GM19238 (cell line): ENCODE results near the gene ANKRD33.

Source experiments
- DNase-seq: peaks from one replicate; pipeline ENCODE4 v3.0.0; 2011; ENCODE audit warnings: low spot score; ENCODE audit not compliant: insufficient read length

ANKRD33 gene, protein sequence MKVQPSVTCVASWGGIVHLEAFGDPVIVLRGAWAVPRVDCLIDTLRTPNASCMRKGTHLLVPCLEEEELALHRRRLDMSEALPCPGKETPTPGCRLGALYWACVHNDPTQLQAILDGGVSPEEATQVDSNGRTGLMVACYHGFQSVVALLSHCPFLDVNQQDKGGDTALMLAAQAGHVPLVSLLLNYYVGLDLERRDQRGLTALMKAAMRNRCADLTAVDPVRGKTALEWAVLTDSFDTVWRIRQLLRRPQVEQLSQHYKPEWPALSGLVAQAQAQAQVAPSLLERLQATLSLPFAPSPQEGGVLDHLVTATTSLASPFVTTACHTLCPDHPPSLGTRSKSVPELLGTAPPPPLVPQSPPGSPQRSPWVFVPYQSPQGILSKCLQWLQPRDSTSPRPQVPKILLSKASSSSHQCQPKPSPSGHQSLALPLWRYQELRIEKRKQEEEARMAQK

GRCh38 chr12:51887476-51888315 lies at the start of gene ANKRD33:
ANKRD33 (plus strand) TSS chr12:51888103; CDS start chr12:51888187, 84 bp downstream.
- DNase-seq: no peak

DNA sequence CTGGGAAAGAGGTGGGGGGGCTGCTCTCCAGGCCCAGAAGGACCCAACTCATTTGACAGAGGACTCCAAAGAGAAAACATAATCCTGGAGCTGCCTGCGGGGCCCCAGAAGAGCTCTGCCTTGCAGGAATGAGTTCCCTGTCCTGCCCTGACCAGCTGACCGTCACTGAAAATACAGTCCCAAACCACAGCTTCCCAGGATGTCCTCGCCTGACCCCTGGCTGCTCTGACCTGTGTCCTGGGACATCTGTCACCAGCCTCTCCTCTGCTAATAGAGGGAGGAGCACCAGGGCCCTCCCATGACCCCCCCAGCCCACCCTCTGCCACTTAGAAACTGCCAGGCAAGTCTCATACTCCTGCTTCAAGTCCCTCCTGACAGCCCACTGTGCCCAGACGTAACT lies 49.1 kb upstream of the ANKRD33 start:
- no peak for DNase-seq

GRCh38 chr12:51839310-51839947 lies 48.5 kb upstream of the ANKRD33 start:
- DNase-seq: no peak

DNA sequence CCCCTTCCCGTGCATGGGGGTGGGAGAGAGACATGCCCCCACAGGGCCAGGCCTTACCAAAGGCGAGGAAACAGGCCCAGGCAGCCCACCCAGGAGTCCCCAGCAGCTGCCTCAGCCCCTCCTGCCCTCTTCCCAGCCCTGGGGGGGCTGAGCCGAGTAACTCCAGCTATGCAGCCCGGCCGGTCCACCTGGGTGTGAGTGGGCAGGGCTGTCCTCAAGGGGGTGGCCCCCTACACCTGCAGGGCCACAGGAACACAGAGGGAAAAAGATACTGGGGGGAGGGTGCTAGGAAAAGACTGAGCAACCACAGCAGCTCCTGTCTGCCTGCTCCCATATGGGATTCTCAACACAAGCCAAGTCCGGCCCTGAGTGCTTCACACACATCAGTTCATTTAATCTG lies 46.9 kb upstream of the ANKRD33 start:
- no peak for DNase-seq

DNA sequence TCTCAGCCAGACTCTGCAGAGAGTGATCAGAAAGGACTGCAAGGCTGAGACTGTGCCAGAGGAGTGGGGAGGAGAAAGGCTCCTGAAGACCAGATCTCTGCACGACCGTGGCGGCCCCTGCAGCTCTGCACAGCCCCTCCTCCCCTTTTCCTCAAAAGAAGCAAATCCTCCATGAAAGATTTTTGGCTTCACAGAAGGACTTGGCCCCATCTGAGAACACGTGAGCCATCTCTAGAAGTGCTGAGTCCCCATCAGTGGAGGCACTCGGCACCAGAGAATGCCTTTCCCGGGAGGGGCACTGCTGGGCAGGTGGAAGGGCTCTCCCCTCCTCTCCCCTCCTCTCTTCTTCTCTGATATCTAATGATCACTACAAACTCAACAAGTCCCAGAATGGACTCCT lies 46.2 kb upstream of the ANKRD33 start:
- no peak for DNase-seq

DNA sequence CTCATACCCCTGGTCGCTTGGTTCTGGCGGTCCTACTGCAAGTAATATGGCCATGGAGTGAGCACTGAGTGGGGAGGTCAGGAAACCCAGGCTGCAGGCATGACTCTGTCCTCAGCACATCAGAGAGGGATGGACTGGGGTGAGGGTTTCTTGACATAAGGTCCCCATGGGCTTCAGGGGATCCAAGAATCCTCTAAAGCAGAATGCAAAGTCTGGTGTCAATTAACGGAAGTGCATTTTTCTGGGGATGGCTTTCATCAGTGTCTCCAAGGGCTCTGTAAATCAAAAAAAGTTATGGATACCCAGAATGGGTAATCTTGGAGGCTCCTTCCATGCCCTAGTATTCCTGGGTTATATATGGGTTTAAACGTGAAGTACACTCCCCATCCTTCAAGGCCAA lies 43.0 kb upstream of the ANKRD33 start:
- DNase-seq: no peak

DNA sequence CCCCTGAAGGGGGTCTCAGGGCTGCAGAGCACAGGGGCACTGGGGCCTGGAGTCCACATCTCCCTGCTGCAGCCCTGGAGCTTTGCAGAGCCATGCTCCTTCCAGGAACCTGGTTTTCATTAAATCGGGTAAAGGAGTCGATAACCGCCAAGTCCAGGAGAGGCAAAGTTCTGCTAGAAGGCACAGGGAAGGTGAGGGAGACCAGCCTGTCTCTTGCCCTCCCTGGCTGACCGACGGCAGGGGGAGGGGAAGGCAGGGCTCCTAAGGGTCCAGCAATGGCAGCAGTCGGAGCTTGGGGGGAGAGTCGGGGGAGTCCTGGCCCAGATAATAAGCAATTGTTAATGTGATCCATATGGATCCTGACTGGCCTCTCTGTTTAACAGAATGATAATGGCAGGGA lies 42.4 kb upstream of the ANKRD33 start:
- no peak for DNase-seq

- DNase-seq: no peak
Observed at GRCh38 chr12:51846271-51846691, 41.6 kb upstream of the ANKRD33 start.

DNA sequence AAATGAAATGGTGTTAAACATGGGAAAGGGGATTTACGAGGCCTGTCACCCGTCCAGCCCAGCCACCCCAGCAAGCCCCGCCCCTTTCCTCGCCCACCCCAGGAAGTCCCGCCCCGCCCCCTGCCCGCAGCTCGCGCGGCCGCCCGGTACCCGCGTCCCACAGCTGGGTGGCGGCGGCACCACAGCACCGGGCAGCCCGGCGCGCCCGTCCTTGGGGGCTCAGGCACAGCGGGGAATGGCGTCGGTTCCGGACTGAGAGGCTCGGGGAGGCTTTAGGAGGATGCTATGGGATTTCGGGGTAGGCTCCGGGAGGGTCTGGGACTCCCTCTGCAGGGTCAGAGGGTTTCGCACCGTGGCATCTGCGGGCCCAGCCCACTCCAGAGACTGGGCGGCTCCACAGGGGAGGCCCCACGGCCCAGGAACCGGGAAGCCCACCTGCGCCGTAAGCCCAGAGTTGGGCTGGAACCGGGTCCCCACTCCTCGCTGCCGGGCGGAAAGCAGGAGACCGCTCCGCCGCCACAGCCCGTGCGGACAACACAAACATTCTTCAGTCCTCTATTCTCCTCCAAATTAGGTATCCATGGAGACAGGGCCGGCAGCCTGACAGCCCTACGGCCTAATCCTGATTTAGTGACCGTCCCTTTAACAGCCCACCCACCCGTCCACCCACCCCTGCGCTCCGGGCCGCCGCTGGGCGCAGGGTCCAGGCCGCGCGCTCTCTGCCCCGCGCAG lies 40.8 kb upstream of the ANKRD33 start:
- no peak for DNase-seq

DNA sequence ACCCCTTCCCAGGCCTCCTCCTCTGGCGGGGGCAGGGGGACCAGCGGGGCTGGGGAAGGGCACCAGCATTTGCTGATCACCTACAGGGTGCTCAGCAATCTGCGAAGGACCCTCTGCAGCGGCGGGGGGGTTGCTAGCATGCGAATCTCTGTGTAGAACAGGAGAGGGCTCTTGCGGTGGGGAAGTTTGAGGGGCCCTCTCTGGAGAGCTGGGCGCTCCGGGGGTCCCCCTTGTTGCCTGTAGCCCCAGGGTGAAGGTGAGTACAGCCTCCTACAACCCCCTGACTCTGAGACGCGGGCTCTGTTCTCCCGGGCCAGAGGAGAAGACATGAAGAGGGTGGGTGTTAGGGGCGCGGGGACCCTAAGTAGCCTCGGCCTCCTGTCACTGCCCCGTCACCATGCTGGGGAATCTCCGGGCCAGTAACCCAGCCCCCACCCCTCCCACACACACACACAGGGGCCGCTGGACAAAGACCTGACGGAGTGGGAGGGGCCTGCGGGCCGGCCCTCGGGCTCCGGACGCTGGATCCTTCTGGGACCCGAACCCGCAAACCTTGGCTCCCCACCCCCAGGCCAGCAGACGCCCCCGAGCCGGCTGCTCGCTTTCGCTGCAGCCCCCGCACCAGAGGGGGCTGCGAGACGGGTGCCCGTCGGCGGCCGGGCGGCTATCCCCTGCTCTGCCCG lies 40.1 kb upstream of the ANKRD33 start:
- no peak for DNase-seq

DNA sequence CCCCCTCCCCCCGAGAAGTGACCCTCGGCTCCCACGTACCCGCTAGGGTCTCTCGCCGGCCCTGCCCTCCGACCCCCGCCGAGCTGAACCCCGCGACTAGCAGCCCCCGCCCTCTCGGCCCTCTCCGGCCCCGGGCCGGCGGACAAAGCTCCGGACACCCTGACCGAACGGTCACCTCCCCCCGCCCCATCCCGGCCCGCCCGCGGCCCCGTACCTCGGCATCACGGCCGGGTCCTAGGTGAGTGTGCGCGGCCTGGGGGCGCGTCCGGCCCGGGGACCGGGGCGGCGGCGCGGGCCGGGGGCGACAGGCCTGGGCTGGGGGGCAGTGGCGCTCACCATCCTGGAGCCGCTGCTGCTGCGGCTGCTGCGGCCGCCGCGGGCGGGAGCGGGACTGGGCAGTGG lies 39.6 kb upstream of the ANKRD33 start, which contains the start of gene FIGNL2:
FIGNL2 (minus strand) TSS at position 393 of the 402 bp plus-strand sequence. CDS start 26,305 bp downstream, outside the sequence.
- DNase-seq: no peak

DNA sequence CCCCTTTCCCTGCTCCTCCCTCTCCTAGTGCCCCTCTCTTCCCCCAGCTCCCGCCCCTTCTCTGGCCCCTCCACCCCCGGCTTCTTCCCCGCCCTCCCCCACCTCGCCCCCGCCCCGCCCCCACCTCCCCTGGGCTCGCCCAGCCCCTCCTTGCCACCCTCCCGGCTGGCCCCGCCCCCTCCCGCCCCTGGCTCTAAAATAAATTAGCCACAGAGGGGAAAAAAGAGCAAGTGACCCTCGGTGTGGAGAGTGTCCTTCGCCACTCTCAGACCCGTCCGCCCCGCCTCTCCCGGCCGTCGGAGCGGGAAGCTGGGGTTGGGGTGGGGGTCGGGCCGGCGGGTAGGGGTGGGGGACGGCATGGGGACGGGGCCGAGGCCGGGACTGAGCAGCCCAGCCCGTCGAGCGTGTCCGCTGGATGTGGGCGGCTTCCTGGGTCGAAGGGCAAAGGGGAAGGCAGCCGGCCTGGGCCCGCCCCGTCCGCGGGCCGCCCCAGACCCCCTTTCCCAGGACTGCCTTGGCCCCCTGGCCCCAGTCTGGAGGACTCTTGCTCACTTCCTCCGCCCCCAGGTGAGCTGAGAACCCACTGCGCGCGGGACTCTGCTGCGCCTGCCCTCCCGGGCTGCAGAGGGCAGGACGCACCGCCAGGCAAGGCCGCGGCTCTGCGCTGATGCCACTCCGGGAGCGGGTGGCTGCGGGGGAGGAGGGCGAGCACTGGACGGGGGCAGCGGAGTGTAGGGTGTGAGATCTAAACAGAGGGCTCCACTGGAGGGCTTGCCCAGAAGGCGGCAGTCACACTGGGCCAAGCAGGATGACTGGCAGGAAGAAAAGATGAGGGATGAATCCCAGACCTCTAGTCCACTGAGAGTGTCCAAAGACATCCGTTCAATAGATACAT lies 38.8 kb upstream of the ANKRD33 start:
- DNase-seq: no peak

- no peak for DNase-seq
Observed at GRCh38 chr12:51850081-51850964, 37.6 kb upstream of the ANKRD33 start.

- DNase-seq: no peak
Observed at GRCh38 chr12:51850965-51851299, 37.0 kb upstream of the ANKRD33 start.

DNA sequence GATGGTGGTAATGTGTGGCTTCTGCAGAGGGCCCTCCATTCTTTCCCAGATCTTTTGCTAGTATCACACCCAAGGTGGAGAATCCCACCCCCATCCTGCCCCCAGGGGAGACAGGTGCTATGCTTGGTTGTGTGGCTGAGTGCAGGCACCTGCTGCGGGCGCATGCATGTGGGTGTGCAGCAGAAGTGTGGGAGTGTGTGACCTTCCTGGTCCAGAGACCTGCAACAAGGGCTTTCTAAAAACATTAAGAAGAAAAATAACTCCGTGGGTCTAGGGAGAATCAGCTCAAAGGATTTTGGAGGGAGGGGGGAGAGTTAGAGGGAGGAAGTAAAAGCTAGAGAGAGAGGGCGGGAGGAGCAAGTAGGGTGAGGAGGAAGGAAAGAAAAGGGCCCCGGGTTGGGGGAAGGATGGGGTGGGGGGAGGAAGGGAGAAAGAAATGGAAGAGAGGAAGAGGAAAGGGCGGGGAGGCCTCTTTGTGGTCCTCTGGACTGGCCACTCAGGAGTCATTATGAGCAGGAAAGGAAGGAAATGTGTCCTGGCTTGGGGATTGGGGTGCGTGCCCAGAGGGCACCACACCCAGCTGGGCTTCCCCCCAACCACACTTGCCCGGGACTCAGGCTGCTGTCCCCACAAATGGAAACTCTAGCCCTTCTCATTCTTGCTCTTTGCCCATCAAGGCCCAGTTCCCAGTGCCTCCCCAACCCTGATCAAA lies 36.3 kb upstream of the ANKRD33 start:
- no peak for DNase-seq

DNA sequence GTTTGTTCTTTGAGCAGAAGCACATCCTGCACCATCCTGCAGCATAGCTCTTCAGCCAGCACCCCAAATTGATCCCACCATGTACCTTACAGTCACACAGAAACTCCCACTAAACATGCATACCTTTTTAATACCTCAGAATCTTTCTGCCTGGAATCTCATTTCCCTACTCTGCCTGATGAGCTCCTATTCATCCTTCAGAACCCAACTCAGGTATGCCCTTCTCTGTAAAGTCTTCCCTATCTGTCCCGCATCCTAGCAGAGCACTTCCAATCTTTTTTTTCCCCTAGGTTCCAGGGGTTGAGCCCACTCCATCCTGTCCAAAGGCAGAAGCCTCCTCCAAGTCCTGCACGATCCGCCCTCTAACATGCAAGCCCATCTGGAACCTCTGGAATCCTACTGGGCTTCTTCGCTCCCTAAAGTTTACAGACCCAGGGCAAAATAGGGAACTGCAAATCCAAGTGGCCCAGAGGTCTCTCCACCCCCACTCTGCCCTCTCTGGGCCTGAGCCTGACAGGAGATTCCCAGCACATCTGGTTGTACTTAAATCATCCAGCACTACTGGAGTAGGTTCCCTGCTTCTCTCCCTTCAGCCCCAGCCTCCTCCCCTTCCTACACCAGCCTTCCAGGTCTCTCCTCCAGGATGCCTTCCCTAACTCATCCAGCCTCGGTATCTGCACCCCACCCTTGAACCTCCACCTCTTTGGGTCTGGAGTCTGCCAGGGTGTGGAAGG lies 35.3 kb upstream of the ANKRD33 start:
- DNase-seq: no peak
